ENCODE results near the gene TP53AIP1.

- TF ChIP-seq SMC3 (IDR thresholded peaks at IDR 0.05; ENCODE audit: borderline replicate concordance, low read length) (no peak), TCF3 (IDR thresholded peaks at IDR 0.05; ENCODE audit: borderline replicate concordance, insufficient read depth, low read depth, low read length) (no peak), NRF1 (conservative IDR thresholded peaks at IDR 0.05; ENCODE audit: low read depth, low read length) (no peak), CEBPB (IDR thresholded peaks at IDR 0.05; ENCODE audit: borderline replicate concordance in 1 of 2, low read depth in 2 of 2, low read length in 2 of 2) (no peak), MEF2A (IDR thresholded peaks at IDR 0.05; ENCODE audit: insufficient read depth, low read depth, low read length) (no peak), POLR2AphosphoS5 (IDR thresholded peaks at IDR 0.05; ENCODE audit: low read length) (no peak)
- TF ChIP-seq, protein P1, sequence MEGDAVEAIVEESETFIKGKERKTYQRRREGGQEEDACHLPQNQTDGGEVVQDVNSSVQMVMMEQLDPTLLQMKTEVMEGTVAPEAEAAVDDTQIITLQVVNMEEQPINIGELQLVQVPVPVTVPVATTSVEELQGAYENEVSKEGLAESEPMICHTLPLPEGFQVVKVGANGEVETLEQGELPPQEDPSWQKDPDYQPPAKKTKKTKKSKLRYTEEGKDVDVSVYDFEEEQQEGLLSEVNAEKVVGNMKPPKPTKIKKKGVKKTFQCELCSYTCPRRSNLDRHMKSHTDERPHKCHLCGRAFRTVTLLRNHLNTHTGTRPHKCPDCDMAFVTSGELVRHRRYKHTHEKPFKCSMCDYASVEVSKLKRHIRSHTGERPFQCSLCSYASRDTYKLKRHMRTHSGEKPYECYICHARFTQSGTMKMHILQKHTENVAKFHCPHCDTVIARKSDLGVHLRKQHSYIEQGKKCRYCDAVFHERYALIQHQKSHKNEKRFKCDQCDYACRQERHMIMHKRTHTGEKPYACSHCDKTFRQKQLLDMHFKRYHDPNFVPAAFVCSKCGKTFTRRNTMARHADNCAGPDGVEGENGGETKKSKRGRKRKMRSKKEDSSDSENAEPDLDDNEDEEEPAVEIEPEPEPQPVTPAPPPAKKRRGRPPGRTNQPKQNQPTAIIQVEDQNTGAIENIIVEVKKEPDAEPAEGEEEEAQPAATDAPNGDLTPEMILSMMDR (IDR thresholded peaks at IDR 0.05 in 2 of 3, conservative IDR thresholded peaks at IDR 0.05 in 1 of 3; ENCODE audit: control insufficient read depth in 2 of 3, extremely low read depth in 1 of 3, insufficient read depth in 1 of 3, low read depth in 3 of 3, low read length in 3 of 3) = no peak
Measured at GRCh38 chr11:128949791-128950454, 7.3 kb upstream of the TP53AIP1 start.

Data from GM12878 (cell line).